GM21515 (cell line): ENCODE results near the gene SLX9.

Experiments used
- ATAC-seq: cut with Tn5 transposase; IDR thresholded peaks from one replicate; pipeline ENCODE4 v1.9.1; 2021; ENCODE audit not compliant: unreplicated experiment

SLX9 gene, protein sequence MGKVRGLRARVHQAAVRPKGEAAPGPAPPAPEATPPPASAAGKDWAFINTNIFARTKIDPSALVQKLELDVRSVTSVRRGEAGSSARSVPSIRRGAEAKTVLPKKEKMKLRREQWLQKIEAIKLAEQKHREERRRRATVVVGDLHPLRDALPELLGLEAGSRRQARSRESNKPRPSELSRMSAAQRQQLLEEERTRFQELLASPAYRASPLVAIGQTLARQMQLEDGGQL

GRCh38 chr21:44939532-44940115, at the start of gene SLX9:
Gene SLX9 (plus strand): TSS chr21:44940029. CDS start chr21:44940058, 29 bp downstream.
- ATAC-seq = peak; percentile 58

DNA sequence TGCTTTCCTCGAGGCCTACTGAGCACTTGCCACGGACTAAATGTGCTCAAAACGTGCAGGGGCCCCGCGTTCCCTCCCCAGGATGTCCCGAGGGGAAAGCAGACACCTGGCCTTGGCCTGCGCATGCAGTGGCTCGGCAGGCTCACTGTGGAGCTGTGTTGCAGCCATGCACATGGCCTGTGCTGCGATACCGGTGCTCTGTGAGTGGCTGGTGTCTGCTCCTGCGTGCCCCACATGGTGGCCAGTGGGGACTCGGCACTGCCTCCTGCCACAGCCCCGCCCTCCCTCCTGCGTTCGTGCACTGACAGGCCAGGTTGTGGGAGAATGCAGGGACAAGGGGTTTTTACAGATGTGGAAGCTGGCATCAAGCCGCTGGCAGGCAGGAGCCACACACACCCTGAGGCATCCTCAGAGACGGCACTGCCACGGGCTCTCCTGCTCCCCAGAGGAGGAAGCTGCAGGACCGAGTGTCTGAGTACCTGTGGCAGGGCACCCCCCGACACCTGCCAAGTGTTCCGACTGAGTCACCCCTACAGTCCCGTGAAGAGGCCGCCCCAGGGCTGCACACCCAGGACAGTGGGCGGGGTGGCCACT, 49.4 kb upstream of the SLX9 start:
- no peak for ATAC-seq

GRCh38 chr21:44890961-44891541, 48.8 kb upstream of the SLX9 start:
- no peak for ATAC-seq

- ATAC-seq = no peak
Measured at GRCh38 chr21:44891631-44892031, 48.2 kb upstream of the SLX9 start.

- no peak for ATAC-seq
Measured at GRCh38 chr21:44892095-44892494, 47.7 kb upstream of the SLX9 start.

DNA sequence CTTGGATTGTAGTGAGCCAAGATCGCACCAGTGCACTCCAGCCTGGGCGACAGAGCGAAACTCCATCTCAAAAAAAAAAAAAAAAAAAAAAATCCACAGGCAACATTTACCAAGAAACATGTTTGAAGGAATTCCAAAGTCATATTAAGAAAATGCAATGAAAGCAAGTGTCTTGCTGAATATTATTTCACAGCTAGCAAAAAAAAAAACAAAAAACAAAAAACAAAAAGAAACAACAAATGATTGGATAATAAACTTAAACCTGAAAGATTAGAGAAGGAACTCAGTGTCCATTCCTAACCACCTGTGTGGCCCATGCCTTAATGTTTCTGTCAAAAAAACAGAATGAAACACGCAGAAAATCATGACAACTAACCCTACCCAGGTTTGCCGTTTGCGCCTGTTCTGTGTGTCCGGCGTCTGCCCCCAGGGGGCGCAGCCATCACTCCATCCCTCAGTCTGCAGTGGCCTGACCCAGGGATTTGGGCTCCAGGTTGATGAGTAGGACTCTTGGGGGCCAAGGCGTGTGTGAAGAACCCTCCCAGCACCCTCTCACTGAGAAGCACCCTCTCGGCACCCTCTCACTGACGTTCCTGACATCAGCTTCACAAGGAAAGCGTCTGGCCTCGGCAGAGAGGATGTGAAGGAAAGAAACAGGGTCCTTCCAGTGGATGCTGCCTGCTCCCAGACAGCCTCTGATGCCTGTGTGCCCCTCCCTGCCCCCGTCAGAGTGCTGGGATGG, 47.1 kb upstream of the SLX9 start:
- ATAC-seq = no peak

GRCh38 chr21:44893278-44893556, 46.6 kb upstream of the SLX9 start:
- no peak for ATAC-seq

DNA sequence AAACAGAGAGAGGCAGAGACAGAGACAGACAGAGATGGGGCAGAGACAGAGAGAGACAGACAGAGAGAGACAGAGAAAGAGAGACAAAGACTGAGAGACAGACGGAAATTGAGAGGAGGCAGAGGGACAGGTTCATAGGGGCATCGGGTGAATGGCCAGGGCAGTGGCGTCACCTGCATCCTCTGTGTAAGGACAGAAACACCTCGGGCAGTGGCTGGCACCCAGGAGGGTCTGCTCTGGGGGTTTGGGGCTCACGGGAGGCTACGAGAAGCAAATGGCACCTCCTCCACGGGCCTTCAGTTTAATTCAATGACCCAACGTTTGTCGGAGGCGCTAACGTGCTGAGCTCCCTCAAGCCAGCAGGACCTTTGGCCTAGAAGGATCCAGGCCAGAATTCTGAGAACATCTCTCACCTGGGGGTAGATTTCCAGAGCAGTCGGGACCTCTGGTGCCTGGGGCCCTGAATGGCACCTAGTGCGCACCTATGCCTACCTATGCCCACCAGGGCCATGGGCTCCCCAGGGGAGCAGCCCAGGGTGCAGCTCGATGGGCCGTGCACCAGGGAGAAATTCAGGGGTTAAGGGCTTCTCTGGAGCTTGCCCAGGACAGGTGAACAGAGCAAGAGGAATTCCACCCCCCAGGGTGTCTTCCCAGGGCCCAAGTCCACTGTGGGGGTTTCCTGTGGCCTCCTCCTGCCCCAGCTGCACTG, 45.7 kb upstream of the SLX9 start:
- no peak for ATAC-seq

DNA sequence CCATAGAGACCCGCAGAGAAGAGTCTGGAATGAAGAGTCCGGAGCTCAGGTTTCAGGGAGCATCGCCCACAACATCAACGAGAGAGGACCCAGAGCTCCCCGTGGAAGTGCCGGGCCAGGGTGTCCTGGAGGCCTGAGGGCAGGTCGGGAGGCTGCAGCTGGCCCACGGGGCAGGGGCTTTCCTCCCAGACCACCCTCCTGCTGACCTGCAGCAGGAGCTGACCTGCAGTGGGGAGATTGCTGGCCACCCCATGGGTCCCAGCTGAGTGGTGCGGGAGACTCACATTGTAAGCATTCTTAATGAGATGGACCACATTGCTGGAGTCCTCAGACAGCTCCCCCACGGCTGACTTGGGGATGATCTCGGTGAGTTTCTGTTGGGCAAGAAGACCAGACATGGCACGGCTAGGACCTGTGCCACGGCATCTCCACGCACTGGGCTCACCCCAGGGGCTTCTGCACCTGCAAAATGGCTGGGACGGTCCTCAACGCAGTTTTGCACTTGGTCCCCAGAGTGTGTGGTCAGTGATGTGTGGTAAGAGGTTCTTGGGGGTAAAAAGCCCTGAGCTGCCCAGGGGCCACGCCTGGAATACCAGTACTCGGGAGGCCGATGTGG, 45.0 kb upstream of the SLX9 start:
- no peak for ATAC-seq

- ATAC-seq = no peak
Measured at GRCh38 chr21:44895859-44896258, 44.0 kb upstream of the SLX9 start.

- no peak for ATAC-seq
Measured at GRCh38 chr21:44896561-44897286, 43.1 kb upstream of the SLX9 start.

- no peak for ATAC-seq
Measured at GRCh38 chr21:44897326-44898010, 42.4 kb upstream of the SLX9 start.

DNA sequence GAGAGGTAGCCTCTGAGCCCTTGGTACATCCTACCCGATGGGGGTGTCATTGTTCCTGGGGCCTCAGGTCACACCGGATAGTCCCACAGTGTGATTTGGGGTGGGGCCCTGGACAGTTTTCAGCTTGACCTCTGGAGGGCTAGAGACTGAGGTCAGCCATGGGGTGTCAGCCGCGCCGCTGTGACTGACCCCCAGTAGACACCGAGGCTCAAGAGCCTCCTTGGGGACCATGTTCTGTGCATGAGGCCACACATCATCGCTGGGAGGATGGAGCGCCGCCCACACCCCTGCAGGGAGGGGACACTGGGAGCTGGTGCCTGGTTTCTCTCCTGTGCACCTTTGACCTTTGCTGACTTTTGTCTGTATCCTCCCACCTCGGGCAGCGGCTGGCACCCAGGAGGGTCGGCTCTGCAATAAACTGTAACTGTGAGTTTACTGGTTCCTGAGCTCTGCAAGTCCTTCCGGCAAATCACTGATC, 41.8 kb upstream of the SLX9 start:
- ATAC-seq = no peak

DNA sequence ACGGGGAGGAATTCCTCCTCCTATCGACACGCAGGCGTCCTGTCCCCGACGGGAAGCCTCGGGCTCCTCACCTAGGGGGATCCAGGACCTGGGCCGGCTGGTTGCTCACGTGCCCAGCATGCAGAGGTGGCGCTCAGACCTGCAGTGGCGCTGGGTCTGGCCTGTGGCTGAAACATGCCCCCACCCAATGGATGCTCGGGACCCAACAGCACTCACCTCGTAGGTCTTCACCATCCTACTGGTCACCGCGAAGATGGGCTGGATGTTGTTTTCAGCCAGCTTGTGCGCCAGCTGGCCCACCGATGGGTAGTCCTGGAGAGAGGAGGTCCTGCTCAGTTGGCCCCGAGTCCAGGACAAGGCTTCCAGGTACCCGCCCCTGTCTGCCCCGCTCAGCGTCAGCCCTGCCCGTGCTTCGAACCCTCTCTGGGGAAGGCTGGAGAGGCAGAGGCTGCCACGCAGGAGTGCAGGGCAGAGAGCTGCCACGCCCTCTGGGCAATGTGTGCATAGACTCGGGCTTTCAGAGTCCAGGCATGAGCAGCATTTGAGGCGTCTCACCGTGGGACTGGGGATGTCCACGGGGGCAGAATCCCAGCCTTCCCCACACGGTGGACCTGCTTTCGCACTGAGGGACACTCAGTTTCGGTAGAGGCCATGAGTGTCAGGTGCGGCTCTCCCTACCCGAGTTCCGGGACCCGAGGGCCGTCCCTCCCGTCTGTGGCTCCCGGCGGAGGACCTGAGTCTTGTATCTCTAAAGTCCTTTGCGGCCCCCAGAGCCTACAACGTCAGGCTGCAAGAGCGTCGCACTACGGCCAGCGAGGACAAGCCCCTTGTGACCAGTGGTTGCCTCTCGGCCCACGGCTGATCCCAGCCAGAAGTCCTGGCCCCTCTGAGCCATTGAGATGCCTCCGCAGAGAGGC, 40.7 kb upstream of the SLX9 start:
- ATAC-seq = no peak

DNA sequence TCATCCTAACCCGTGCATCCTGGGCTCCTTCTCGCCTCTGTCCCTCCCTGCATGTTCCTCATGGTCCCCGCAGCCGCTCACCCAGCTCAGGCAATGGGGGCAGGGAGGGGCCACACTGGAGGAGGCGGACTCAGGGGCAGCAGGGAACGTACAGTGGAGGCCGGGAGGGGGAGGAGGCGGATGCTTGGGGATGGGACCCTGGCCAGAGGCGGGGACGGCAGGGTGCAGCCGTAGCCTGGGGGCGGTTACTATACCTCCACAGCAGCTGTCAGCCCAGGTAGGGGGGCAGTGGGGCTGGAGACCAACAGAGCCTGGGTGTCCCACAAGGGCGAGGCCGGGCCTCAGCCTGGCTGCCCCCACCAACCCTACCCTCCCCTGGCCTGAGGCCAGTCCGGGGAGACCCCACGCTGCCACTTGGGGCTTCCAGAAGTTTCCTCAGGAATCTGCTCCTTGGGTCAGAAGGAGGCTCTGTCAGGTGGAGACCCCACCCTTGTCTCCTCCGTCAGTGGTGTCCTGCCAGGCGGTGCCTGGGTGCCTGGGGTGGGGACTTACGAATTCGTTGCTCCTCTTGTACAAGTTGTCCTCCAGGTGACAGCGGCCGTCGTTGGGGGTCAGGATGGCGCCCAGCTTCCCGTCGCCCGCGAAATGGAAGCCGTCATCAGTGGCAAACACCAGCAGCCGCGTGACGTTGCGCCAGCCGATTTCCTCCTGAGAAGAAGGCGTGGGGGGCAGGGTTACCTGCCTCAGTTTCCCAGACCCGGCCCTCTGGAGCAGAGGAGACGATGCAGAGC, 39.9 kb upstream of the SLX9 start:
- ATAC-seq = no peak

- ATAC-seq = no peak
Measured at GRCh38 chr21:44900559-44901251, 39.1 kb upstream of the SLX9 start.
